Measurements from ENCODE around the gene SLC27A3.
A peak's percentile ranks its signal among the peaks of the same experiment; 100 is the strongest.

DNA sequence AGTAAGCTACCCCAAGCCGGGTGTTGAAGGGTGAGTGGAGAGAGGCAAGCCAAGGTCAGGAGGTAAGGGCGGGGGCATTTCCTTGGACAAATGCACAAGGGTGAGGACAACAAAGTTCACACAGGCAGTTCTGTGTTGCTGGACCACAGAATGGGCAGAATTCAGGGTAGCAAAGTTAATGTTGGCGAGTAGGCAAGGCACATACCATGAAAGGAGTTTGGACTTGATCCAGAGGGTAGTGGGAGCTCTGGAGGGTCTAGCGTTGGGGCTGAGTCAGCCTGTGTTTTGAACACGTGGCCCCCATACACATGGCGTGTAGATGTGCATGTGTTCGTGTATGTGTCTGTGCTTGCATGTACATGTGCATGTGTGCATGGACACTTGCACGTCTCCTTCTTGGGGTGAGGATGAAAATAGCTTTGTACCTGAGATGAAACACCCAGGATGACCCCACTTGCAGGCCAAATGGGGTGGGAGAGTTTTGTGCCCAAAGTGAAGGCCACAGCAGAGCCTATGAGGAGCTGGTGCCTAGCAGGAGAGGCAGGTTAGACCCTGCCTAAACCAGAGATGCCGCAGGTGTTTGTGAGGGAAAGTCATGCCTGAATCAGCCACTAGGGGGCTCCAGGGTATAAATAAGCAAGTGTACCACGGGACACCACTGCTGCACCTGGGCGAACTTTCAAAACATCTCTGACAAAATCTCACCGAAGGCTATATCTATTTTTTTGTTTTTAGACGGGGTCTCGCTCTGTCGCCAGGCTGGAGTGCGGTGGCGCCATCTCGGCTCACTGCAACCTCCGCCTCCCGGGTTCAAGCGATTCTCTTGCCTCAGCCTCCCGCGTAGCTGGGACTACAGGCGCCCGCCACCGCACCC is 21.8 kb downstream of the SLC27A3 start:
- TF ChIP-seq POLR2A (IDR thresholded peaks at IDR 0.05), result no peak
- TF ChIP-seq, protein P1, sequence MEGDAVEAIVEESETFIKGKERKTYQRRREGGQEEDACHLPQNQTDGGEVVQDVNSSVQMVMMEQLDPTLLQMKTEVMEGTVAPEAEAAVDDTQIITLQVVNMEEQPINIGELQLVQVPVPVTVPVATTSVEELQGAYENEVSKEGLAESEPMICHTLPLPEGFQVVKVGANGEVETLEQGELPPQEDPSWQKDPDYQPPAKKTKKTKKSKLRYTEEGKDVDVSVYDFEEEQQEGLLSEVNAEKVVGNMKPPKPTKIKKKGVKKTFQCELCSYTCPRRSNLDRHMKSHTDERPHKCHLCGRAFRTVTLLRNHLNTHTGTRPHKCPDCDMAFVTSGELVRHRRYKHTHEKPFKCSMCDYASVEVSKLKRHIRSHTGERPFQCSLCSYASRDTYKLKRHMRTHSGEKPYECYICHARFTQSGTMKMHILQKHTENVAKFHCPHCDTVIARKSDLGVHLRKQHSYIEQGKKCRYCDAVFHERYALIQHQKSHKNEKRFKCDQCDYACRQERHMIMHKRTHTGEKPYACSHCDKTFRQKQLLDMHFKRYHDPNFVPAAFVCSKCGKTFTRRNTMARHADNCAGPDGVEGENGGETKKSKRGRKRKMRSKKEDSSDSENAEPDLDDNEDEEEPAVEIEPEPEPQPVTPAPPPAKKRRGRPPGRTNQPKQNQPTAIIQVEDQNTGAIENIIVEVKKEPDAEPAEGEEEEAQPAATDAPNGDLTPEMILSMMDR (IDR thresholded peaks at IDR 0.05), result peak; percentile 89 to 96 (median 92)

Measured in heart left ventricle (tissue), 13 donors.